Measurements from ENCODE around the gene C2CD3.
A peak's percentile ranks its signal among the peaks of the same experiment; 100 is the strongest.
"Not testable (repeated sequence)": the region's sequence is repeated elsewhere in the genome, so short reads cannot be mapped to it uniquely, and the experiment has no call there.

C2CD3 gene

DNA sequence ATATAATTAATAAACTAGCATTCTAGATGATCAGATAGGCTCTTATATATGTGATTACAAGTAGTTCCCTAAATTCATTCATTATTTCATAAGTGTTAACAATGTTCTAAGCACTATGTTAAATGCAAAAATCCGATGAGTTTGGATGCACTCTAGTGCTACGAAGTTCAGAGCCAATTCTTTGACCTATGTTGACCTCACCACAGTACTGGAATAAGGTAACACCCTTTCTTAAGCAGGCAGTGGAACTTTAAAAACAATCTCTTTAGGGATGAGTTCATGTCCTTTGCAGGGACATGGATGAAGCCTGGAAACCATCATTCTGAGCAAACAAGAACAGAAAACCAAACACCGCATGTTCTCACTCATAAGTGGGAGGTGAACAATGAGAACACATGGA is 93.6 kb downstream of the C2CD3 start:
- TF ChIP-seq, protein P1, sequence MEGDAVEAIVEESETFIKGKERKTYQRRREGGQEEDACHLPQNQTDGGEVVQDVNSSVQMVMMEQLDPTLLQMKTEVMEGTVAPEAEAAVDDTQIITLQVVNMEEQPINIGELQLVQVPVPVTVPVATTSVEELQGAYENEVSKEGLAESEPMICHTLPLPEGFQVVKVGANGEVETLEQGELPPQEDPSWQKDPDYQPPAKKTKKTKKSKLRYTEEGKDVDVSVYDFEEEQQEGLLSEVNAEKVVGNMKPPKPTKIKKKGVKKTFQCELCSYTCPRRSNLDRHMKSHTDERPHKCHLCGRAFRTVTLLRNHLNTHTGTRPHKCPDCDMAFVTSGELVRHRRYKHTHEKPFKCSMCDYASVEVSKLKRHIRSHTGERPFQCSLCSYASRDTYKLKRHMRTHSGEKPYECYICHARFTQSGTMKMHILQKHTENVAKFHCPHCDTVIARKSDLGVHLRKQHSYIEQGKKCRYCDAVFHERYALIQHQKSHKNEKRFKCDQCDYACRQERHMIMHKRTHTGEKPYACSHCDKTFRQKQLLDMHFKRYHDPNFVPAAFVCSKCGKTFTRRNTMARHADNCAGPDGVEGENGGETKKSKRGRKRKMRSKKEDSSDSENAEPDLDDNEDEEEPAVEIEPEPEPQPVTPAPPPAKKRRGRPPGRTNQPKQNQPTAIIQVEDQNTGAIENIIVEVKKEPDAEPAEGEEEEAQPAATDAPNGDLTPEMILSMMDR (conservative IDR thresholded peaks at IDR 0.05) = no peak

DNA sequence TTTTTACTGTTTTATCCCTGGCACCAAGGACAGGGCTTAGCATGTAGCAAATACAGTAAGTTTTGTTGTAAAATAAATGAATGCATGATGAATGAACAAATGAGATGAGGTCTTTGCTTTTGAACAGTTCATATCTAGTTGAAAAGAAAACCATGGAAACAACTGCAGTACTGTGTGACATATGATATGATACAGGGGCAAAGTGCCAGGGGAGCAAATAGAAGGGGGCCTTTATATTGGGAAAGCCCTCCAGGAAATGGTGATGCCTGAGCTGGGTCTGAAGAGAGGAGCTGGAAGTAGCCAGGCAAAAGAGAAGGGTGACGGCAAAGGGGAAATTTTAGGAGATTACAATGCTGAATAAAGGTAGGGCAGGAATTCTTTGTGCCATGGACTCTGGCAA is 98.1 kb downstream of the C2CD3 start:
- TF ChIP-seq, protein P1 (conservative IDR thresholded peaks at IDR 0.05) = no peak
- H3K27ac ChIP-seq = peak overlapping the region; percentile 99

More for the DNA sequence above, 93.6 kb downstream of the C2CD3 start:
- H3K27ac ChIP-seq = no peak overlapping the region

DNA sequence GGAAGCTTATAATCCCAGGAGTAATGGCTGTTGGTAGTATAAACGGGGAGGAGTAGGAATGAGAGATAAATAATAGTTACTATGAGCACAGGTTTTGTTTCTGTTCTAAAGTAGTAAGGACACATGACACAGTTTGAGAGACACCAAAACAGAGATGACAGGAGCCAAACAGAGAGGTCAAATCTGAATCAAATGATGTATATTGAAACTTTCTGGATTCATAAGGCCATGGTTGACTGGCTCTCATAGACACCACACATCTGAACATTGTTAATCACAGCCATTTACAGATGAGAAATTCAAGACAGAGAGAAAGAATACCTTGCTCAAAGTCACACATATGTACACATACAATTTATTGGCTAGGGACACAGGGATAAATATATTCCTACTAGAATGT is 98.5 kb downstream of the C2CD3 start:
- TF ChIP-seq, protein P1 (conservative IDR thresholded peaks at IDR 0.05) = no peak
- peak overlapping the region; percentile 99 for H3K27ac ChIP-seq

DNA sequence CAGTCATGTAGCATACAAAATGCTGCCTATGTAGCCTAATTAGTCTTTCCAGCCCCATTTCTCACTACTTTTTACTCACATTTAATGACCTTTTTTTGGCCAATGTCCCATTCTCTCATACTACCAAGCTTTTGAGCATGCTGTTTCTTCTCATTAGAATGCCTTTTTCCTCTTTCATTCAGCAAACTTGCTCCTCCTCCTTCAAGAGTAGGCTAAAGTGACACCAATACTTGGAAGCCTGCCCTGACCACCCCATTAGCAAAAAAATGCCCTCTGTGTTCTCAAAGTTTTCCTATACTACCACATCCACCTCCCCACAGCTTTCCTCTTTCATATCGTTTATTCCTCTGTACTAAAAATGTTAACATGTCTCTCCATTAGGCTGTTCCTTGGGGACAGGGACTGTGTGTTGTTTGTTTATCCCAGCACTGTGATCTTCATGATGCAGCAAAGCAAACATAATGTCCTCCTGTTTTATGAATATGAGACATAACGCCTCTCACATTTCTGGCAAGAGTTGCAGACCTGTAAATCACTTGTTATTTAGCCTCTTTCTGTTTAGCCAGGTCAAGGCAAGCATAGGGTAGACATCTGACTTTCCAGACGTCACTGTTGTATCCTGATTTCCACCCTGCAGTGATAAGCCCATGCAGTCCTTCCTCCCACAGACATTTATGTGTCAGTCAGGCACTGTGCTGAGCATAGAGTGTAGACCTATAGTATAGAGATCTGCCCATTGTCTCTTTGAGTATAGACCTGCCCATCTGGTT is 99.9 kb downstream of the C2CD3 start:
- TF ChIP-seq, protein P1 (conservative IDR thresholded peaks at IDR 0.05) = no peak
- peak overlapping the region; percentile 99 for H3K27ac ChIP-seq

DNA sequence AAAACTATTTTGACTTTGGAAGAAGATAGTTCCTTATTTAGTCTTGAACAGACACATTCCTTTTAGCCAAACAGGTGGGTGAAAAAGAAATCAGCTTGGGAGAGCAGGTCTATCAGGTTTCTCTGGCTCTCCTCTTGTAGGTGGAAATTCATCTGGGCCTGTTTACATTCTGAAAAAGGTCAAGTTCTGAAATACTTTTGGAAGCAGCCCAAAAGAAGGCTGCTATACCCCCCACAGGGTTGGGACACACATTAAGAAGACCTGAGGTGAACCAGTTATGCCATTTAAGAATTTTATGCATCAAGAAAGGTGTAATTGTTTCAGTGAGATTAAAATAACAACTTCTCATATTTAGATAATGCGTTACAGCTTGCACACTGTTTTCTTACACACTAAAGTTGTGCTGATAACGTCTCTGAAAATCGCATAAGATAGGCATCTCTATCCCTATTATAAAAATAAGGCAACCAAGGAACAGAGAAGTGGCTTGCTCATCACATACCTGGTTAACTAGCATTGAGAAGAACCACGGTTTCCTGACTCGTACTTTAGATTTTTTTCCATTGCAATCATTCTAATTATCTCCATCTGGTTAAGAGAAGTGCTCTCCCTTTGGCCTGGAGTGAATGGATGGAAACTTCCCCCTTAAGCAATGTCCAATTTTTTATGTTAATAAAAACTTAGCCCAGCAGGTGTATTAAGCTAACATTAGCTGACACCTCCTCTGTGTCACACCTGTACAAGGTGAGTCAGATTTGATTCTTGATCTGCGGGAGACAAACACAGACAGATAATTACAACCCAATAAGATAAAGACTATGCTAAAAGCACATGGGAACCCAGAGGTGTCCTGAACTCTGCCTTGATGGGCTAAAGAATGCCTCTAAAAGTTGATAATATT is 101.4 kb downstream of the C2CD3 start:
- H3K27ac ChIP-seq = peak overlapping the region; percentile 99
- TF ChIP-seq, protein P1 (conservative IDR thresholded peaks at IDR 0.05) = no peak

DNA sequence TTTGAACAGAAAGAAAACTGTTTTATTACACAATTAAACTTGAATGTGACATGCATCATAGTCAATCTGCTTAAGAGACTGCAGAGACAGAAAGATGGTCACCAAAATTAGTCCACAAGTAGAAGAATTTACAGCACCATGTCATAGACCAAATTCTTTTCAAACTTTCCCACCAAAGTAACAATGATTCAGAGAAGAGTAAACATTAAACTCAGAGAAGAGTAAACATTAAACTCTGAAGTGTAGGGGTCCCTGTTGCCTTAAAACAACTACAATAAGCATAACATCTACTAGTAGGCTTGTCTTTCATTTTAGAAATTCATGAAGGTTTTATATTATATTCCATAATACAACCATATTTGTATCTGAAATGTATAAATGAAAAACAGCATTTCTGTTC is 104.1 kb downstream of the C2CD3 start:
- H3K27ac ChIP-seq = peak overlapping the region; percentile 99; the same call in 1 of the 2 replicates

DNA sequence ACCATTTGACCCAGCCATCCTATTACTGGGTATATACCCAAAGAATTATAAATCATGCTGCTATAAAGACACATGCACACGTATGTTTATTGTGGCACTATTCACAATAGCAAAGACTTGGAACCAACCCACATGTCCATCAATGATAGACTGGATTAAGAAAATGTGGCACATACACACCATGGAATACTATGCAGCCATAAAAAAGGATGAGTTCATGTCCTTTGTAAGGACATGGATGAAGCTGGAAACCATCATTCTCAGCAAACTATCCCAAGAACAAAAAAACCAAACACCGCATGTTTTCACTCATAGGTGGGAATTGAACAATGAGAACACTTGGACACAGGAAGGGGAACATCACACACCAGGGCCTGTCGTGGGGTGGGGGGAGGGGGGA is 105.3 kb downstream of the C2CD3 start:
- H3K27ac ChIP-seq = not testable (repeated sequence)

DNA sequence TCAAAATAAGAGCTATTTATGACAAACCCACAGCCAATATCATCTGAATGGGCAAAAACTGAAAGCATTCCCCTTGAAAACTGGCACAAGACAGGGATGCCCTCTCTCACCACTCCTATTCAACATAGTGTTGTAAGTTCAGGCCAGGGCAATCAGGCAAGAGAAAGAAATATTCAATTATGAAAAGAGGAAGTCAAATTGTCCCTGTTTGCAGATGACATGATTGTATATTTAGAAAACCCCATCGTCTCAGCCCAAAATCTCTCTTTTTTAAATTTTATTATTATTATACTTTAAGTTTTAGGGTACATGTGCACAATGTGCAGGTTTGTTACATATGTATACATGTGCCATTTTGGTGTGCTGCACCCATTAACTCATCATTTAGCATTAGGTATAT is 107.2 kb downstream of the C2CD3 start:
- not testable (repeated sequence) for H3K27ac ChIP-seq

DNA sequence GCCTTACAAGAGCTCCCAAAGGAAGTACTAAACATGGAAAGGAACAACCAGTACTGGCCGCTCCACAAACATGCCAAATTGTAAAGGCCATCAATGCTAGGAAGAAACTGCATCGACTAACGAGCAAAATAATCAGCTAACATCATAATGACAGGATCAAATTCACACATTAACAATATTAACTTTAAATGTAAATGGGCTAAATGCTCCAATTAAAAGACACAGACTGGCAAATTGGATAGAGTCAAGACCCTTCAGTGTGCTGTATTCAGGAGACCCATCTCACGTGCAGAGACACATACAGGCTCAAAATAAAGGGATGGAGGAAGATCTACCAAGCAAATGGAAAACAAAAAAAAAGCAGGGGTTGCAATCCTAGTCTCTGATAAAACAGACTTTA is 109.2 kb downstream of the C2CD3 start:
- H3K27ac ChIP-seq = not testable (repeated sequence)
